ENCODE measurements around the gene SFXN3. TPM values are rescaled to one million over a fixed set of nuclear protein-coding genes. Genes with fewer than 3 reads are reported as not detected.

Gene SFXN3
- total and polyA plus RNA-seq, 5 donors from 2014 or later: 17.7 to 70.4 (median 20.4) TPM

DNA sequence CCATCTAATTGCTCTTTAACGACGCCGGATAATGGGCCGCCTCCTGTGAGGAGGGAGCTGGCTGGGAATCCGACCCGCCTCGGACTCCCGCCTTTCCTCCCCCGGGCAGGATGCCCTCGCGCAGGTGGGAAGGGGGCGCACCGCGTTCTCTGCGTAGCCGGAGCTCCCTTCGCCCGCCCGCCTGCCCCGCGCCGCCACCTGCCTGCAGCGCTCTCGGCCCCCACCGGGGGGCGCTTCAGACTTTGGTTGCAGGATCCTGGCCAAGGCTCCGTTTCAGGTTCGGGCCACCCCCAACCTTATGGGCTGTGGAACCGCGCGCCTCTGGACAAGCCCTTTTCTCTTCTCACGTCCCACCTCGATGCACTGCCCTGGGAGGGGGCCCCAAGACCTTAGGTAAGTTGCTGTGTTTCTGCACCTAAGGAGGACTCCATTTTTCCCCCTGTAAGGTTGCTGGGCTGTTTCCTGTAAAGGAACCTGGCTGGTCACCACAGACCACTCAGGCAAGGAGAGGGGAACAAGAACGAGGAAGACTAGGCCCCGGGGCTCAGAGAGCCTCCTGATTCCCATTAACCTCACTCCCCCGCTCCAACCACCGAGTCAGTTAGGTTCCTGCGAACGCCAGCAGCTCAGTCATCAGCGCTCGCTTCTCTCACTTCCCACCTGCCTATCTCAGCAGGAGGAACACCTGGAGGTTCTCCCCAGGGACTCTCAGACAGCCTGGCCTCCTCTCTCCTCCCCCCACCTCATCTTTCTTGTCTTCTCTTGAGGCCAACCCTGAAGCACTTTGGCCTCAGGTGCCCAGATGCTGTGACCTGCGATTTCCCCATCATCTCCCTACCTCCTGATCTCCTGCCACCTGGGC is 19.4 kb downstream of the SFXN3 start:
- Histone ChIP-seq H3K4me1 (ENCODE audit: control insufficient read depth, insufficient read depth, low read length, poor library complexity, severe bottlenecking) (peaks cover 11% of the 10 kb centered on the region), H3K4me3 (ENCODE audit: low read depth, low read length) (no peak overlapping the region), H3K27me3 (ENCODE audit: control insufficient read depth, insufficient read depth, low read length) (peaks cover 13% of the 10 kb centered on the region), H3K27ac (ENCODE audit: insufficient read depth, low read length, poor library complexity, severe bottlenecking) (no peak overlapping the region), H3K9me3 (ENCODE audit: control insufficient read depth in 2 of 2, low read length in 2 of 2) (no peaks in the 10 kb centered on the region), H3K36me3 (ENCODE audit: control insufficient read depth, insufficient read depth, low read length) (no peaks in the 10 kb centered on the region)
- no peaks in the 10 kb centered on the region for H3K9me3 Mint-ChIP-seq
- peak overlapping the region in 2 of 4 donors; percentile 54 to 61 for H3K4me3 Mint-ChIP-seq
- peaks cover 6% of the 10 kb centered on the region for H3K36me3 Mint-ChIP-seq
- no peak overlapping the region for H3K27ac Mint-ChIP-seq
- peak; percentile 77 to 82 for ATAC-seq (ENCODE audit: low read depth in 2 of 2)
- H3K4me1 Mint-ChIP-seq: peaks cover 0 to 27% (median 10%) of the 10 kb centered on the region in 4 donors
- H3K27me3 Mint-ChIP-seq: peaks cover 51% of the 10 kb centered on the region
- peak; percentile 66 to 74 (median 68) for DNase-seq

DNA sequence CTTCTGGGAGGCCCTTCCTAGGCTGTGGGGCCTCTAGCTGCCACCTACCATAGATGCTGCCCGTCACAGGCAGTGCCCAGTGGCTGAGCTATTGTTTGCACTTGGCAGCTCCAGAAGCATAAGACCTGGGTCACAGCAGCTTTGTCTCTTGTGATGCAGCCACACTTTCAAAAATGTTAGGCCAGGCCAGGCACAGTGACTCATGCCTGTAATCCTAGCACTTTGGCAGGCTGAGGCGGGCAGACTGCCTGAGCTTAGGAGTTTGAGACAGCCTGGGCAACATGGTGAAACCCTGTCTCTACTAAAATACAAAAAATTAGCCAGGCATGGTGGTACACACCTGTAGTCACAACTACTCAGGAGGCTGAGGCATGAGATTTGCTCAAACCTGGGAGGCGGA is 21.3 kb downstream of the SFXN3 start:
- Mint-ChIP-seq H3K4me3 (no peak overlapping the region), H3K36me3 (peaks cover 3% of the 10 kb centered on the region), H3K27ac (no peak overlapping the region), H3K27me3 (peaks cover 33% of the 10 kb centered on the region), H3K9me3 (no peaks in the 10 kb centered on the region), H3K4me1 (peaks cover 5 to 25% (median 10%) of the 10 kb centered on the region in 4 donors)
- no peak for ATAC-seq (ENCODE audit: low read depth in 2 of 2)
- Histone ChIP-seq H3K4me3 (ENCODE audit: low read depth, low read length) (no peak overlapping the region), H3K27ac (ENCODE audit: insufficient read depth, low read length, poor library complexity, severe bottlenecking) (no peak overlapping the region), H3K27me3 (ENCODE audit: control insufficient read depth, insufficient read depth, low read length) (peaks cover 10% of the 10 kb centered on the region), H3K4me1 (ENCODE audit: control insufficient read depth, insufficient read depth, low read length, poor library complexity, severe bottlenecking) (peaks cover 11% of the 10 kb centered on the region), H3K36me3 (ENCODE audit: control insufficient read depth, insufficient read depth, low read length) (no peaks in the 10 kb centered on the region), H3K9me3 (ENCODE audit: control insufficient read depth in 2 of 2, low read length in 2 of 2) (no peaks in the 10 kb centered on the region)
- no peak for DNase-seq

DNA sequence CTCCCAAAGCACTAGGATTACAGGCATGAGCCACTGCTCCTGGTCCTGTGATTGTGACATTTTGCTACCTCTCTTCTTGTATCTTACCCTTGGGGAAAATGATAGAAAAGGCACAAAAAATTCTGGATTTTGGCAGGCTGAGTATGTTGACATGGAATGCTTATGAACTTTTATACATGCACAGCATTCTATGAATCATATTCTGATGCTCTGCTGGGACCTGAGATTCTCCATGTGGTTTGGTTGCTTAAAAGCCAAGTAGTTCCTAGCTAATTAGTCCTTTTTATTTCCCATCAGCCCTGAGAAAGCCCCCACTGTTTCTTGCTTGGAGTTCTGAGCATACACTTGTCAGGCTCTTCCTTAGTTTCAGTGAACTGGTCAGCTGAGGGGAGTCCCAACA is 22.5 kb downstream of the SFXN3 start:
- DNase-seq (no peak), ATAC-seq (ENCODE audit: low read depth in 2 of 2) (no peak)
- Histone ChIP-seq H3K4me1 (ENCODE audit: control insufficient read depth, insufficient read depth, low read length, poor library complexity, severe bottlenecking) (peaks cover 11% of the 10 kb centered on the region), H3K27ac (ENCODE audit: insufficient read depth, low read length, poor library complexity, severe bottlenecking) (no peak overlapping the region), H3K9me3 (ENCODE audit: control insufficient read depth in 2 of 2, low read length in 2 of 2) (no peaks in the 10 kb centered on the region), H3K27me3 (ENCODE audit: control insufficient read depth, insufficient read depth, low read length) (peaks cover 9% of the 10 kb centered on the region), H3K4me3 (ENCODE audit: low read depth, low read length) (no peak overlapping the region), H3K36me3 (ENCODE audit: control insufficient read depth, insufficient read depth, low read length) (no peaks in the 10 kb centered on the region)
- Mint-ChIP-seq H3K4me1 (peaks cover 5 to 21% (median 10%) of the 10 kb centered on the region in 4 donors), H3K9me3 (no peaks in the 10 kb centered on the region), H3K36me3 (peaks cover 3% of the 10 kb centered on the region), H3K27ac (no peak overlapping the region), H3K27me3 (peaks cover 21% of the 10 kb centered on the region), H3K4me3 (no peak overlapping the region)

DNA sequence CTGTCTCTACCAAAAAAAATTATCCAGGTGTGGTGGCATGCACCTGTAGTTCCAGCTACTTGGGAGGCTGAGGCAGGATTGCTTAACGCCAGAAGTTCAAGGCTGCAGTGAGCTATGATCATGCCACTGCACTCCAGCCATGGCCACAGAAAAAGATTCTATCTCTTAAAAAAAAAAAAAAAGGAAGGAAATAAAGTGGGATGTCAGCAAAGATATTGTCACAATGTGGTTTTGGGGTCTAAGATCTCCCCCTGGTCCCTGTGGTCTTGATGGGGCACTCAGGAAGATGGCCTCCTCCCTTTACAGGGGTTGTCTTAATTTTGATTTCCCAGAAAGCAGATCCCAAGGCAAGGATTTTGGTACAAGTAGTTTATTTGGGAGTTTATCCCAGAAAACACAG is 23.3 kb downstream of the SFXN3 start:
- H3K4me3 Mint-ChIP-seq: no peak overlapping the region
- DNase-seq: no peak
- no peak for ATAC-seq (ENCODE audit: low read depth in 2 of 2)
- H3K9me3 Mint-ChIP-seq: no peaks in the 10 kb centered on the region
- Histone ChIP-seq H3K9me3 (ENCODE audit: control insufficient read depth in 2 of 2, low read length in 2 of 2) (no peaks in the 10 kb centered on the region), H3K36me3 (ENCODE audit: control insufficient read depth, insufficient read depth, low read length) (no peaks in the 10 kb centered on the region), H3K4me3 (ENCODE audit: low read depth, low read length) (no peak overlapping the region), H3K4me1 (ENCODE audit: control insufficient read depth, insufficient read depth, low read length, poor library complexity, severe bottlenecking) (peaks cover 11% of the 10 kb centered on the region), H3K27me3 (ENCODE audit: control insufficient read depth, insufficient read depth, low read length) (peaks cover under 1% of the 10 kb centered on the region), H3K27ac (ENCODE audit: insufficient read depth, low read length, poor library complexity, severe bottlenecking) (no peak overlapping the region)
- H3K27ac Mint-ChIP-seq: no peak overlapping the region
- H3K27me3 Mint-ChIP-seq: peaks cover 13% of the 10 kb centered on the region
- H3K4me1 Mint-ChIP-seq: peaks cover 4 to 17% (median 6%) of the 10 kb centered on the region in 4 donors
- peaks cover 3% of the 10 kb centered on the region for H3K36me3 Mint-ChIP-seq

DNA sequence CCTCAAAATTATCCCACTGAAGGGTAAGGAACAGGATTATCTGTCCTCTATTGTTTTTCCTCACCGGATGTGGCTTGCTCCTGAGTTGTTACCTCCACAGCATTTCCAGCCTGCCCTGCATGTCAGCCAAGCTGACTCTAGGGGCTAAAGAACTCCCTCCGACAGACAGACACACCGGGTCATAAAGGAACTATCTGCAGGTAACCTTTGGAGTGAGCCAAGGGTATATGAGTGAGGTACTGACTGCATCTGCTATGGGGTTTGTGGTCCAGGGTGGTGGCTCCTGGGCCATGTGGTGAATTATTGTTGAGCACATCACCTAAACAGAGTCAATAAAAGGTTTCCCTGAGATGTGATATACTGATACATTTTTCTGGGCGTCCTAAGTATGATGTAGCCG is 23.8 kb downstream of the SFXN3 start:
- Histone ChIP-seq H3K36me3 (ENCODE audit: control insufficient read depth, insufficient read depth, low read length) (no peaks in the 10 kb centered on the region), H3K27ac (ENCODE audit: insufficient read depth, low read length, poor library complexity, severe bottlenecking) (no peak overlapping the region), H3K9me3 (ENCODE audit: control insufficient read depth in 2 of 2, low read length in 2 of 2) (no peaks in the 10 kb centered on the region), H3K4me1 (ENCODE audit: control insufficient read depth, insufficient read depth, low read length, poor library complexity, severe bottlenecking) (peaks cover 13% of the 10 kb centered on the region), H3K4me3 (ENCODE audit: low read depth, low read length) (no peak overlapping the region), H3K27me3 (ENCODE audit: control insufficient read depth, insufficient read depth, low read length) (no peaks in the 10 kb centered on the region)
- peaks cover 3% of the 10 kb centered on the region for H3K36me3 Mint-ChIP-seq
- peaks cover 7% of the 10 kb centered on the region for H3K27me3 Mint-ChIP-seq
- ATAC-seq (ENCODE audit: low read depth in 2 of 2) (no peak), DNase-seq (no peak)
- no peaks in the 10 kb centered on the region for H3K9me3 Mint-ChIP-seq
- H3K4me1 Mint-ChIP-seq: peaks cover 7 to 17% (median 7%) of the 10 kb centered on the region in 4 donors
- peak overlapping the region in 1 of 4 donors; percentile 73 for H3K4me3 Mint-ChIP-seq
- H3K27ac Mint-ChIP-seq: no peak overlapping the region

DNA sequence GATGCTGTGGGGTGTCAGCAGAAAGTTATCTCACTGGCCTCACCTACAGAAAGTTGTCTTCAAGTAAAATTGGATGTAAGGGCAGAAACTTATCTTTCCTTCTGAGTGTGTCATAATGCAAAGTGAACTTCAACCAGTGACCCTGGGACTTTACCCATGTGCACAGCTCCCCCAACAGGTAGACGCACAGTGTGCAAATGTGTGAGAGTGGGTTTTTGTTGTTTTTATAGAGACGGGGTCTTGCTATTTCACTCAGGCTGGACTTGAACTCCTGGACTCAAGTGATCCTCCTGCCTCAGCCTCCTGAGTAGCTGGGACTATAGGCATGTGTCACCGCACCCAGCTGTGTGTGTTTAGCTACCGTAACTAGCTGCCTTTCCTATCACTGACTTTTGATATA is 24.4 kb downstream of the SFXN3 start:
- H3K9me3 Mint-ChIP-seq: no peaks in the 10 kb centered on the region
- Histone ChIP-seq H3K36me3 (ENCODE audit: control insufficient read depth, insufficient read depth, low read length) (no peaks in the 10 kb centered on the region), H3K4me3 (ENCODE audit: low read depth, low read length) (no peak overlapping the region), H3K27me3 (ENCODE audit: control insufficient read depth, insufficient read depth, low read length) (no peaks in the 10 kb centered on the region), H3K9me3 (ENCODE audit: control insufficient read depth in 2 of 2, low read length in 2 of 2) (no peaks in the 10 kb centered on the region), H3K4me1 (ENCODE audit: control insufficient read depth, insufficient read depth, low read length, poor library complexity, severe bottlenecking) (peaks cover 13% of the 10 kb centered on the region), H3K27ac (ENCODE audit: insufficient read depth, low read length, poor library complexity, severe bottlenecking) (no peak overlapping the region)
- H3K4me3 Mint-ChIP-seq: peak overlapping the region in 1 of 4 donors; percentile 73
- H3K36me3 Mint-ChIP-seq: peaks cover 3% of the 10 kb centered on the region
- ATAC-seq (ENCODE audit: low read depth in 2 of 2) (no peak), DNase-seq (no peak)
- H3K4me1 Mint-ChIP-seq: peaks cover 9 to 16% (median 11%) of the 10 kb centered on the region in 4 donors
- H3K27me3 Mint-ChIP-seq: peaks cover 5% of the 10 kb centered on the region
- no peak overlapping the region for H3K27ac Mint-ChIP-seq

DNA sequence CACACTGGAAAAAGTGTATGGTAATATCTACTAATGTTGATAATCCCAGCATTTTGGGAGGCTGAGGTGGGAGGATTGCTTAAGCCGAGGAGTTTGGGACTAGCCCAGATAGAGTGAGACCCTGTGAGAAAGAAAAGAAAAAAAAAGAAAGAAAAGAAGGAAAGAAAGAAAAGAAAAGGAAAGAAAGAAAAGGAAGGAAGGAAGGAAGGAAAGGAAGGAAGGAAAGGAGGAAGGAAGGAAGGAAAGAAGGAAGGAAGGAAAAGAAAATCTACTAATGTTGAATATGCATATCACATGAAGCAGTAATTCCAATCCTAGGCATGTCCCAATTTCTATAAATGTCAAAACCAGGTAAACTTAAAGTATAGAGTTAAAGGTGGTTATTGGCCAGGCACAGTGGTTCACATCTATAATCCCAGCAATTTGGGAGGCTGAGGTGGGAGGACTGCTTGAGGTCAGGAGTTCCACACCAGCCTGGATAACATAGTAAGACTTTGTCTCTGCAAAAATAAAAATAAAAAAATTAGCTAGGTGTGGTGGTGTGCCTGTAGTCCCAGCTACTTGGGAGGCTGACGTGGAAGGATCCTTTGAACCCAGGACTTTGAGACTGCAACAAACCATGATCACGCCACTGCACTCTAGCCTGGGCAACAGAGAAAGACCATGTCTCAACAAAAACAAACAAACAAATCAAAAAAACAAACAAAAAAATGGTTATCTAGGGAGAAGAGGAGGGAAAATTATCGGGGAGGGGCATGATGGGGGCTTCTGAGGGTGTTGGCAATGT is 25.5 kb downstream of the SFXN3 start:
- Mint-ChIP-seq H3K36me3 (no peaks in the 10 kb centered on the region), H3K4me1 (peaks cover 6 to 16% (median 14%) of the 10 kb centered on the region in 4 donors), H3K27me3 (peaks cover 5% of the 10 kb centered on the region), H3K4me3 (peak overlapping the region in 2 of 4 donors; percentile 6 to 92), H3K27ac (peak overlapping the region in 1 of 3 donors; percentile 90), H3K9me3 (no peaks in the 10 kb centered on the region)
- Histone ChIP-seq H3K27ac (ENCODE audit: insufficient read depth, low read length, poor library complexity, severe bottlenecking) (no peak overlapping the region), H3K9me3 (ENCODE audit: control insufficient read depth in 2 of 2, low read length in 2 of 2) (no peaks in the 10 kb centered on the region), H3K36me3 (ENCODE audit: control insufficient read depth, insufficient read depth, low read length) (no peaks in the 10 kb centered on the region), H3K4me1 (ENCODE audit: control insufficient read depth, insufficient read depth, low read length, poor library complexity, severe bottlenecking) (peaks cover 18% of the 10 kb centered on the region), H3K27me3 (ENCODE audit: control insufficient read depth, insufficient read depth, low read length) (no peaks in the 10 kb centered on the region), H3K4me3 (ENCODE audit: low read depth, low read length) (no peak overlapping the region)
- no peak for ATAC-seq (ENCODE audit: low read depth in 2 of 2)
- no peak for DNase-seq

Data from CD4-positive, CD25-positive, alpha-beta regulatory T cell (primary cell).